Measurements from ENCODE around the gene FAM228B. TPM values are rescaled to one million over a fixed set of nuclear protein-coding genes. Genes with fewer than 3 reads are reported as not detected.

The FAM228B gene
- total and polyA plus RNA-seq, 9 of the 15 experiments (the other 6 are each of a cell fraction or from before 2014, with no cell fraction given): 1.1 to 3.7 (median 2.6) TPM

GRCh38 chr2:24122366-24123194 lies 689 bp upstream of the FAM228B start (continued):
- TF ChIP-seq, protein P1, sequence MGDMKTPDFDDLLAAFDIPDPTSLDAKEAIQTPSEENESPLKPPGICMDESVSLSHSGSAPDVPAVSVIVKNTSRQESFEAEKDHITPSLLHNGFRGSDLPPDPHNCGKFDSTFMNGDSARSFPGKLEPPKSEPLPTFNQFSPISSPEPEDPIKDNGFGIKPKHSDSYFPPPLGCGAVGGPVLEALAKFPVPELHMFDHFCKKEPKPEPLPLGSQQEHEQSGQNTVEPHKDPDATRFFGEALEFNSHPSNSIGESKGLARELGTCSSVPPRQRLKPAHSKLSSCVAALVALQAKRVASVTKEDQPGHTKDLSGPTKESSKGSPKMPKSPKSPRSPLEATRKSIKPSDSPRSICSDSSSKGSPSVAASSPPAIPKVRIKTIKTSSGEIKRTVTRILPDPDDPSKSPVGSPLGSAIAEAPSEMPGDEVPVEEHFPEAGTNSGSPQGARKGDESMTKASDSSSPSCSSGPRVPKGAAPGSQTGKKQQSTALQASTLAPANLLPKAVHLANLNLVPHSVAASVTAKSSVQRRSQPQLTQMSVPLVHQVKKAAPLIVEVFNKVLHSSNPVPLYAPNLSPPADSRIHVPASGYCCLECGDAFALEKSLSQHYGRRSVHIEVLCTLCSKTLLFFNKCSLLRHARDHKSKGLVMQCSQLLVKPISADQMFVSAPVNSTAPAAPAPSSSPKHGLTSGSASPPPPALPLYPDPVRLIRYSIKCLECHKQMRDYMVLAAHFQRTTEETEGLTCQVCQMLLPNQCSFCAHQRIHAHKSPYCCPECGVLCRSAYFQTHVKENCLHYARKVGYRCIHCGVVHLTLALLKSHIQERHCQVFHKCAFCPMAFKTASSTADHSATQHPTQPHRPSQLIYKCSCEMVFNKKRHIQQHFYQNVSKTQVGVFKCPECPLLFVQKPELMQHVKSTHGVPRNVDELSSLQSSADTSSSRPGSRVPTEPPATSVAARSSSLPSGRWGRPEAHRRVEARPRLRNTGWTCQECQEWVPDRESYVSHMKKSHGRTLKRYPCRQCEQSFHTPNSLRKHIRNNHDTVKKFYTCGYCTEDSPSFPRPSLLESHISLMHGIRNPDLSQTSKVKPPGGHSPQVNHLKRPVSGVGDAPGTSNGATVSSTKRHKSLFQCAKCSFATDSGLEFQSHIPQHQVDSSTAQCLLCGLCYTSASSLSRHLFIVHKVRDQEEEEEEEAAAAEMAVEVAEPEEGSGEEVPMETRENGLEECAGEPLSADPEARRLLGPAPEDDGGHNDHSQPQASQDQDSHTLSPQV (IDR thresholded peaks at IDR 0.05): no peak
- TF ChIP-seq TARDBP (IDR thresholded peaks at IDR 0.05) (no peak), HNRNPH1 (optimal IDR thresholded peaks at IDR 0.05; ENCODE audit: low read depth, low read length) (no peak), CBX8 (IDR thresholded peaks at IDR 0.05; ENCODE audit: borderline replicate concordance, extremely low read depth, low read depth, low read length, poor library complexity, severe bottlenecking) (no peak), STAT5B (CRISPR knock-in tag; IDR thresholded peaks at IDR 0.05) (no peak), ZNF232 (CRISPR knock-in tag; IDR thresholded peaks at IDR 0.05) (no peak), SMARCE1 (IDR thresholded peaks at IDR 0.05) (peak; percentile 45), CHD7 (IDR thresholded peaks at IDR 0.05; ENCODE audit: low read depth, low read length) (no peak)
- TF ChIP-seq, protein P2, sequence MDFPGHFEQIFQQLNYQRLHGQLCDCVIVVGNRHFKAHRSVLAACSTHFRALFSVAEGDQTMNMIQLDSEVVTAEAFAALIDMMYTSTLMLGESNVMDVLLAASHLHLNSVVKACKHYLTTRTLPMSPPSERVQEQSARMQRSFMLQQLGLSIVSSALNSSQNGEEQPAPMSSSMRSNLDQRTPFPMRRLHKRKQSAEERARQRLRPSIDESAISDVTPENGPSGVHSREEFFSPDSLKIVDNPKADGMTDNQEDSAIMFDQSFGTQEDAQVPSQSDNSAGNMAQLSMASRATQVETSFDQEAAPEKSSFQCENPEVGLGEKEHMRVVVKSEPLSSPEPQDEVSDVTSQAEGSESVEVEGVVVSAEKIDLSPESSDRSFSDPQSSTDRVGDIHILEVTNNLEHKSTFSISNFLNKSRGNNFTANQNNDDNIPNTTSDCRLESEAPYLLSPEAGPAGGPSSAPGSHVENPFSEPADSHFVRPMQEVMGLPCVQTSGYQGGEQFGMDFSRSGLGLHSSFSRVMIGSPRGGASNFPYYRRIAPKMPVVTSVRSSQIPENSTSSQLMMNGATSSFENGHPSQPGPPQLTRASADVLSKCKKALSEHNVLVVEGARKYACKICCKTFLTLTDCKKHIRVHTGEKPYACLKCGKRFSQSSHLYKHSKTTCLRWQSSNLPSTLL (IDR thresholded peaks at IDR 0.05): no peak
